HFF-Myc (cell line): ENCODE results near the gene DTX1.

Experiments used
- DNase-seq: peaks from one replicate; pipeline ENCODE4 v3.0.0-alpha.2; 2011; ENCODE audit warnings: low read depth; ENCODE audit errors: extremely low read depth
- H3K4me3 ChIP-seq: replicated peaks from 2 replicates; pipeline ENCODE4 v1.5.1; 2011; ENCODE audit warnings: low read depth, mild to moderate bottlenecking, control low read depth, low read length
- CTCF ChIP-seq: IDR thresholded peaks from 2 replicates; pipeline ENCODE4 v1.5.1; 2012; ENCODE audit warnings: mild to moderate bottlenecking, low read depth, low read length, control low read depth; ENCODE audit errors: missing control alignments

The DTX1 gene

GRCh38 chr12:113131556-113131955 is 75.0 kb downstream of the DTX1 start:
- TF ChIP-seq CTCF, result no peak
- no peak for DNase-seq
- no peak overlapping the region for H3K4me3 ChIP-seq

GRCh38 chr12:113133036-113133435 is 76.5 kb downstream of the DTX1 start:
- DNase-seq, result no peak
- H3K4me3 ChIP-seq, result no peak overlapping the region
- TF ChIP-seq CTCF, result no peak

- DNase-seq, result no peak
These were observed 77.1 kb downstream of the DTX1 start for GRCh38 chr12:113133666-113134065.

GRCh38 chr12:113134071-113134470 is 77.5 kb downstream of the DTX1 start:
- no peak for DNase-seq
- no peak for TF ChIP-seq CTCF
- no peak overlapping the region for H3K4me3 ChIP-seq

More at GRCh38 chr12:113133666-113134065, 77.1 kb downstream of the DTX1 start:
- H3K4me3 ChIP-seq, result no peak overlapping the region
- no peak for TF ChIP-seq CTCF

- H3K4me3 ChIP-seq, result no peak overlapping the region
- DNase-seq, result no peak
- no peak for TF ChIP-seq CTCF
These were observed 78.0 kb downstream of the DTX1 start for GRCh38 chr12:113134521-113134951.

GRCh38 chr12:113135178-113136127 is 78.9 kb downstream of the DTX1 start, which contains the start of gene RASAL1:
Gene RASAL1, minus strand, starts transcription at chr12:113135761. Its CDS starts 299 bp downstream, at chr12:113135462.
- peak; percentile 28 for TF ChIP-seq CTCF
- DNase-seq, result no peak
- H3K4me3 ChIP-seq, result no peak within 1 kb of the TSS
